Uterus (tissue), 4 donors: ENCODE data around the gene PTPRN2. TPM values are rescaled to one million over a fixed set of nuclear protein-coding genes. Genes with fewer than 3 reads are reported as not detected.

ENCODE experiments used
- DNase-seq, 2 donors: peaks; one replicate each; pipeline ENCODE4 v3.0.0-alpha.2; 2019 to 2020
- H3K27ac ChIP-seq, 2 donors: fragments of 200-600 bp; sonication (generic); 1 replicate in 1 of 2; 2 replicates in 1 of 2; pipeline ENCODE4 v1.5.1; 2016 to 2018
- H3K27me3 ChIP-seq, 2 donors: fragments of 200-600 bp; sonication (generic); one replicate each; pipeline ENCODE4 v1.5.1; 2018 to 2019; ENCODE audit warnings: control low read depth in 1 of 2
- H3K36me3 ChIP-seq, 2 donors: fragments of 200-600 bp; sonication (generic); one replicate each; pipeline ENCODE4 v1.5.1; 2019; ENCODE audit warnings: control low read depth in 1 of 2
- H3K4me1 ChIP-seq, 2 donors: fragments of 200-600 bp; sonication (generic); one replicate each; pipeline ENCODE4 v1.5.1; 2018 to 2019; ENCODE audit warnings: control low read depth in 1 of 2
- H3K4me3 ChIP-seq, 2 donors: fragments of 200-600 bp; sonication (generic); 1 replicate in 1 of 2; 2 replicates in 1 of 2; pipeline ENCODE4 v1.5.1; 2018 to 2019; ENCODE audit warnings: mild to moderate bottlenecking in 1 of 2
- H3K9me3 ChIP-seq, 2 donors: fragments of 200-600 bp; sonication (generic); one replicate each; pipeline ENCODE4 v1.5.1; 2019; ENCODE audit warnings: control low read depth in 1 of 2
- POLR2A ChIP-seq, 2 donors: fragments of 450-650 bp; IDR thresholded peaks; one replicate each; pipeline ENCODE4 v1.6.1; 2016; ENCODE audit warnings: antibody characterized with exemption in 2 of 2, mild to moderate bottlenecking in 1 of 2, moderate library complexity in 1 of 2
- intact Hi-C: fragments of 100-400 bp; cut with DNase I; formaldehyde crosslinking; loops from one replicate; pipeline ENCODE4 v1.15.1; 2023; ENCODE audit warnings: low total_unique reads
- total RNA-seq, 4 donors: library from RNA; depleted of rRNA in 3 of 4; stranded (reverse); fragments of >200 nt in 3 of 4; gene quantifications; one replicate each; pipeline versions ENCODE4 v1.1.0 to v1.2.4, GENCODE V29; 2014 to 2023
- TF ChIP-seq, protein P1 (sequence below), 4 experiments: fragments of 200-600 bp in 2 of 4; fragments of 450-650 bp in 2 of 4; sonication (generic) in 2 of 4; IDR thresholded peaks; one replicate each; pipeline ENCODE4 v1.5.1; 2016 to 2019; ENCODE audit warnings: antibody characterized with exemption in 4 of 4, mild to moderate bottlenecking in 2 of 4, moderate library complexity in 1 of 4
- donor health status: DM: yes; HTN: yes; CAD: no.

PTPRN2 gene
- total RNA-seq, 4 donors from 2014 or later: 1.2 to 5.2 (median 2.3) TPM

DNA sequence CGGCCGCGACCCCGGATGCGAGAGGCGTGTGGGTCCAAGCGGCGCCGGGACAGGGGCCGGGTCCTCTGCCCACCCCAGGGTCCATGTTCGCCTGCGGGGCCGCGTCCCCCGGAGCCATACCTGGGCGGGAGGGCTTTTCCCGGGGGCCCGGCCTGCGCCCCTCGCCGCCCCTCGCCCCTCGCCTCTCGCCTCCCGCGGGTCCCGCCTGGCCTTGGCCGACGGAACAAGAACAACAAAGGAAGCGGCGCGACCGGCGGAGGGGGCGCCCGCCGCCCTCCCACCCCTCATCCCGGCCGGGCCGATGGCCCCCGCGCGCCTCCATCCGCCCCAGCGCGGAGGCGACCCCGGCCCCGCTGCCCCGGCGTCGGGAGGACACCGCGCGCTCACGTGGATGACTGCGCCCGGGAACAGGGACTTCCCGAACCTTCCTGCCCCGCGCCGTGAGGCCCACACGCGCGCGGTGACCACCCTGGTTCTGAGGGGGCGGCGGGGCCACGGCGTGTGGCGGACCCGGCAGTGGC is 902.7 kb downstream of the PTPRN2 start:
- no peak for DNase-seq
- TF ChIP-seq, protein P1, sequence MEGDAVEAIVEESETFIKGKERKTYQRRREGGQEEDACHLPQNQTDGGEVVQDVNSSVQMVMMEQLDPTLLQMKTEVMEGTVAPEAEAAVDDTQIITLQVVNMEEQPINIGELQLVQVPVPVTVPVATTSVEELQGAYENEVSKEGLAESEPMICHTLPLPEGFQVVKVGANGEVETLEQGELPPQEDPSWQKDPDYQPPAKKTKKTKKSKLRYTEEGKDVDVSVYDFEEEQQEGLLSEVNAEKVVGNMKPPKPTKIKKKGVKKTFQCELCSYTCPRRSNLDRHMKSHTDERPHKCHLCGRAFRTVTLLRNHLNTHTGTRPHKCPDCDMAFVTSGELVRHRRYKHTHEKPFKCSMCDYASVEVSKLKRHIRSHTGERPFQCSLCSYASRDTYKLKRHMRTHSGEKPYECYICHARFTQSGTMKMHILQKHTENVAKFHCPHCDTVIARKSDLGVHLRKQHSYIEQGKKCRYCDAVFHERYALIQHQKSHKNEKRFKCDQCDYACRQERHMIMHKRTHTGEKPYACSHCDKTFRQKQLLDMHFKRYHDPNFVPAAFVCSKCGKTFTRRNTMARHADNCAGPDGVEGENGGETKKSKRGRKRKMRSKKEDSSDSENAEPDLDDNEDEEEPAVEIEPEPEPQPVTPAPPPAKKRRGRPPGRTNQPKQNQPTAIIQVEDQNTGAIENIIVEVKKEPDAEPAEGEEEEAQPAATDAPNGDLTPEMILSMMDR (IDR thresholded peaks at IDR 0.05): no peak
- no peak for TF ChIP-seq POLR2A (IDR thresholded peaks at IDR 0.05)
- Histone ChIP-seq H3K27ac (no peak overlapping the region), H3K4me1 (peaks cover 0 to 15% of the 10 kb centered on the region in 2 donors), H3K36me3 (no peaks in the 10 kb centered on the region), H3K9me3 (no peaks in the 10 kb centered on the region), H3K4me3 (no peak overlapping the region), H3K27me3 (peaks cover 4 to 54% of the 10 kb centered on the region in 2 donors)
- intact Hi-C loops: no loop called here

DNA sequence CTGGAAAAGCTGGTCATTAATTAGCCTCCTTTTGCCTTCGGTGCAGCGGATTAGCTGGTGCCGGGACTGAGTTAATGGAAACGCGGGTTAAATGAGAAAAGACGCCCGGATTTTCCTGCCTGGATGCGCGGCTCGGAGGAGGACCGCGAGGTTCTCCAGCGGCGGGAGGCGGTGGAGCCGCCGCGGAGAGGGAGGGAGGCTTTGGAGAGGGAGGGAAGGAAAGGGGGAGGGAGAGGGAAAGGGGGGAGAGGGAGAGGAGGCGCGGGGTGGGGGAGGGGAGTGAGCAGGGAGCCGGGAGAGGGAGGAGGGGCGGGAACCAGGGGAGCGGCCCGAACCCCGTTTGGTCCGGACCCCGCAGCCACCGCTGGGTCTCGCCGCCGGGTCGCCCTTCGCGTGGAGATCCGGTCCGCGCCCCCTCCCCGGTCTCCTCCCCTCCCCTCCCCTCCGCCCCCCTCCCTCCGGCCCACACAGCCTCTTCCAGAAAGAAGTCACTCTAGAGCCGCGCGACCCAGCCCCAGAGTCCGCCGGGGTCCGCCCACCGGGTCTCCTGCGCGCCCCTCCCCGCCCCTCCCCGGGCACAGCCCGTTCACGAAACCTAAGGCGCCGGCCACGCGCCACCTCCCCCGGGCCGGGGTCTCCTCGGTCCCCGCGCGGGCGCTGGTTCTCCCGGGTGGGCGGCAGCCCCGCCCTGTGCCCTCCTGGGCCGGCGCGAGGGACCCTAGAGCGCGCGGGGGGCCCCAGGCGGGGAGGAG is 903.3 kb downstream of the PTPRN2 start:
- H3K27me3 ChIP-seq: peaks cover 4 to 53% of the 10 kb centered on the region in 2 donors
- no peak for TF ChIP-seq POLR2A (IDR thresholded peaks at IDR 0.05)
- TF ChIP-seq, protein P1 (IDR thresholded peaks at IDR 0.05): no peak
- no peak overlapping the region for H3K4me3 ChIP-seq
- no peaks in the 10 kb centered on the region for H3K9me3 ChIP-seq
- DNase-seq: no peak
- H3K4me1 ChIP-seq: peaks cover 0 to 9% of the 10 kb centered on the region in 2 donors
- H3K36me3 ChIP-seq: no peaks in the 10 kb centered on the region
- intact Hi-C loops: no loop called here
- H3K27ac ChIP-seq: no peak overlapping the region

DNA sequence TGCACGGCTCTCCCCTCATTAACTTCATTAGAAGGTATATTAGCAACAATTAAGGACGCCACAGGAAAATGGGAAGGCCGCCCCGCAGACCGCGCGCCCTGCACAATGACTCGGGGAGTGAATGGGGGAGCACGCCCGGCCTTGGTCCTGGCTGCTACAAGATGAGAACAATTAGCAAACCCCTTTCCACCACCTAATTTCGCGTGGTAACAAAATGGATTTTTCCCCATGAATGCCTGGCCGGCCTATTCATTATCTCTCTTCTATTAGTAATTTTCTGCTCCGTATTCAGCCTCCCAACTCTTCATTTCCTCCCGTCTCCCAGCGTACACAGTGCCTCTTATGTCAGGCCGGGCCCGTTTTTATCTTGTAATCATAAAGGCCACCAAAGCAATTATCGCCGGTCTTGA is 903.9 kb downstream of the PTPRN2 start:
- intact Hi-C loops: no loop called here
- H3K36me3 ChIP-seq: no peaks in the 10 kb centered on the region
- H3K9me3 ChIP-seq: no peaks in the 10 kb centered on the region
- H3K27ac ChIP-seq: no peak overlapping the region
- no peak overlapping the region for H3K4me3 ChIP-seq
- TF ChIP-seq, protein P1 (IDR thresholded peaks at IDR 0.05): no peak
- TF ChIP-seq POLR2A (IDR thresholded peaks at IDR 0.05): no peak
- DNase-seq: no peak
- H3K27me3 ChIP-seq: peaks cover 4 to 50% of the 10 kb centered on the region in 2 donors
- H3K4me1 ChIP-seq: peaks cover 0 to 9% of the 10 kb centered on the region in 2 donors

DNA sequence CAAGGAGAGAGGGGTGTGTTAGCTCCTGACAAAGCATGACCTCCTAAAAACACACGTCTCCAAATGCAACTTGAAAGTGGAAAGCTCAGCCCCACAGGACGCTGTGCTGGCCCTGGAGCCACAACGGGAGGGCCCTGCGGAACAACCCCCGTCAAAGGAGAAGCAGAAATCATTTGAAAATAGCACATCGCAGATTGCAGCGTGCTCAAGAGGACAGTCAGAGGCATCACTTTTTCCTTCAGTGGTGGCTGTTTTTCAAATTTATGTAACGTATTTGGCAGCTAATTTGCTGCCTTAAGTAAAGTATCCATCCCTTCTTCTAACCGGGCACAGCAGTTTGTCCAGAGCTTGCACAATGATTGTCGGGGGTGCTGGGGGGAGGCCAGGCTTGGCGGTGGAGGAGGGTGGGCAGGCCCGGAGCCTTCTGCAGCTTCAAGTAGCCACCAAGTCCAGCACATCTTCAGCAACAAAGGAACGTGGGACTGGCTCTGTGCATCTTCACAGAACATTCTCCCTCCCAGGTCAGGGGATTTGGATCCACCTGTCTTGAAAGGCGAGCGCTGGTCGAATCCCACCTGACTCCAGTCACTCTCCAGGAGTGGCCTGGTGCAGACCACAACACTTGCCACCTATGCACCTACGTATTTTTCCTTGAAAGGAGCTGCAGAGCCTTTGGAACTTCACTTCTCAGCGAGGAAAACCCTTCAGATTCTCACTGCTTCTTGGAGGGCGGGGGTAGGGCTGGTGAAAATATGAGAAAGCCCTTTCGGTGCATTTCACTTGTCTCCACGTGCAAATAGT is 904.5 kb downstream of the PTPRN2 start:
- Histone ChIP-seq H3K4me1 (peaks cover 0 to 9% of the 10 kb centered on the region in 2 donors), H3K27me3 (peaks cover 4 to 45% of the 10 kb centered on the region in 2 donors), H3K36me3 (no peaks in the 10 kb centered on the region), H3K4me3 (no peak overlapping the region), H3K27ac (no peak overlapping the region), H3K9me3 (no peaks in the 10 kb centered on the region)
- DNase-seq: no peak
- TF ChIP-seq, protein P1 (IDR thresholded peaks at IDR 0.05): no peak
- TF ChIP-seq POLR2A (IDR thresholded peaks at IDR 0.05): no peak
- intact Hi-C loops: no loop called here
